Mammary epithelial cell (primary cell): ENCODE measurements around the gene ADARB2.

ENCODE experiments used
- CTCF ChIP-seq, 2 donors: IDR thresholded peaks in 1 of 2; conservative IDR thresholded peaks in 1 of 2; 2 replicates each; pipeline ENCODE4 v1.5.1; 2011 to 2012; ENCODE audit warnings: inconsistent platforms in 2 of 2, low read length in 2 of 2, mild to moderate bottlenecking in 2 of 2, control low read depth in 1 of 2, low read depth in 1 of 2; ENCODE audit not compliant: insufficient read depth in 1 of 2; ENCODE audit errors: extremely low read depth in 1 of 2
- EZH2 ChIP-seq: IDR thresholded peaks from 2 replicates; pipeline ENCODE4 v1.6.1; 2012; ENCODE audit warnings: low read length, inconsistent platforms, borderline replicate concordance

DNA sequence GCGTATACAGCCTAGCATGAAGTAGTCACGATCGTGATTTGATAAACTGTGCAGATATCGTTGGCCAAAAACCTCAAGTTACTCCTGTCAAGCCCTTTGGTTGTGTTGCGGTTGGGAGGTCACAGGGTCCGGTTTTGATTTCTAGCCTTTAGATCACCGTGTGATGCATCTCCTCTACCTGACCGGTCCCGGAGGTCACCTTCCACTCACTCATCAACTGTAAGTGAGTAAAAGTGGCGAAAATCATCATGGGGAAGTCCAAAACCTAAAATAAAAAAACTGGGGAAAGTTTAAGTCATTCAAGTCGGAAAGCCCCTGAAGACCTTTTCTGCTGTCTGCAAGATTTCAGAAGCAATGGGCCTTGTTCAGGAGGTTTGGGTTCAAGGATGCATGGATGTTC, 62.8 kb downstream of the ADARB2 start:
- no peak for TF ChIP-seq CTCF (conservative IDR thresholded peaks at IDR 0.05 in 1 of 2, IDR thresholded peaks at IDR 0.05 in 1 of 2; ENCODE audit: extremely low read depth in 1 of 2, insufficient read depth in 1 of 2, low read depth in 1 of 2, low read length in 2 of 2)
- no peak for TF ChIP-seq EZH2
